GM20431 (cell line): ENCODE measurements around the gene GLIS1.

Source experiments
- in situ Hi-C: fragments of 300-500 bp; cut with MseI, MboI; formaldehyde crosslinking; loops from one replicate; pipeline ENCODE4 v1.15.0; 2020; ENCODE audit warnings: low sequenced_read_pairs; ENCODE audit not compliant: unreplicated experiment

GLIS1 gene

DNA sequence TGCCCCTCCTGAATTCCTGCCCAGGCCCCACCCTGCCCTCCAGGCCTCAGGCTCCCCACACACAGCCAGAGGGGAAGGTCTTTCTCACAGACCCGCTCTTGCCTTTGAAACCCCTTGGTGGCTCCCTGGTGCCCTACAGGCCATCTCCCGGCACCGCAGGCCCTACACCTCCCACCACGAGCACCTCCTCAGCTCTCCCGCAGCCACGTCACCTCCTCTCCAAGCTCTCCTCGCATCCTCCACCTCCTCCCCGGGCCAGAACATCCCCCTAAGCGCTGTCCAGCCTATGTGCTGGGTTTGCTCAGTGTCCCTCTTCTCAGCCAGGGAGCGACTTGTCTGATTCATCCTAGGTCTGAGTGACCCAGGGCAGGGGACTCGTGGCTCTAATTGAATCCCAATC lies 213.4 kb downstream of the GLIS1 start:
- in situ Hi-C loops, result no loop called here

DNA sequence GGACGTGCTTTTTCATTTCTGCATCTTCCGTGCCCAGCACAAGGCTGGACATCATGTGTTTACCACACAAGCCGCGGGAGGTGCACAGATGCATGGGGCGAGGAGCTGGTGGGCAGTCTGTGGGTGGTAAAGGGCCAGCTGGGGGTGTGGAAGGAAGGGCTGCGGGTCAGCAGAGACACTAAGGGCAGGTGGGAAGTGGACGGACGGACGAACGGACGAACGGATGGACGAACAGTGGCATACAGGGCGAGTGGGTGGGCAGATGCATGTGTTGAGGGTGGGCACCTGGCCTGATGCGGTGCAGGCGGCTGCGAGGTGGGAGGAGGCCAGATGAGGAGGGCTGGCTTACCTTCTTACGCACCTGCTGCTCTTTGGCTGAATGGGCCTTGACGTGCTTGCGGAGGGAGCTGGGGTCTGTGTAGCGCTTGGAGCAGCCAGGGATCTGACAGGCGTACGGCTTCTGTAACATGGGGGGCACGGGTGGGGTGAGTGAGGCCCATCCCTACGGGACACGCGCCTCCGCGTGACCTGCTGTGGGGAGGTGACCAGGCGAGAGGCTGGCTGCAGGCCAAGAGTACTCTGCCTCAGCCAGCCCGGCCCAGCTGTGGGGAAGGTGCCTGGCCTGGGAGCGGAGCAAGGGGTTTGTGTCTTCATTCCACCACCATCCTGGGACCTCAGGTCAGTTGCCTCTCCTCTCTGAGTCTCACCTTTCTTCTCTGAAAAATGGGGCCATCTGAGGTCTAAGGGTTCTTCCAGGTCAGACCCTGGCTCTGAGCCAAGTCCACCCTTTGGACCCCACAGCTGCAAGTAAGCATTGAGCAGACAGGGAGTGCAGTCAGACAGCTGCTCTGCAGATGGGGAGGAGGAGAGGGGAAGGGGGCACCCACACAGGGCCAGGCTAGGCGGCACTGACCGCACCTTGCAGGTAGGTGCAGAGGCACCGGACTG lies 214.3 kb downstream of the GLIS1 start:
- in situ Hi-C loops, result no loop called here

DNA sequence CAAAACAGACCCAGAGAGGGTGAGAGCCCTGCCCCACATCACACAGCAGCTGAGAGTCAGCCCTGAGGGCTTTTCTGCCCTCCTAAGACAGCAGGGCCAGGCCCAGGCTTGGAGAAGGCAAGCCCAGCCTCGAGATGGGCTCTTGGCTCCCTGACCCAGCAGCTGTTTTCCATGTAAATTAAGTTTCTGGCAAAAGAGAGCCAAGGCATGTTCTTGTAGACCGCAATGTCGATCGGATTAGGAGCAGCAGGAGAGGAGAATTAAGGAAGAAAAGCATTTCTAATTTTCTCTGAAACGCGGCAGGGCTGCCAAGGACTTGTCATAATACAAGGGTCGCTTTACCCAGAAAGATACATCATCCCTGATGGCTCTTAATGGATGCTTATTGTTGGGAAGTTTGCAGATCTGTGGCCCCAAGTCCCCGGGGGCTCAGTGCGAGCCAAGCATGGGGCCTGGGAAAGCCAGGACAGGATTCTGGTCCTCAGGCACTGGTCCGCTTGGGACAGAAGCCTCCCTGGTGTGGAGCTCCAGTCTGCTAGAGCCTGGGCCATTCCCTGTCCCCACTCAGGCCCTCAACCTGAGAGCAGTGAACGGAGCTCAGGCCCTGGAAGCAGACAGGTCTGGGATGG lies 216.9 kb downstream of the GLIS1 start:
- in situ Hi-C loops, result no loop called here

DNA sequence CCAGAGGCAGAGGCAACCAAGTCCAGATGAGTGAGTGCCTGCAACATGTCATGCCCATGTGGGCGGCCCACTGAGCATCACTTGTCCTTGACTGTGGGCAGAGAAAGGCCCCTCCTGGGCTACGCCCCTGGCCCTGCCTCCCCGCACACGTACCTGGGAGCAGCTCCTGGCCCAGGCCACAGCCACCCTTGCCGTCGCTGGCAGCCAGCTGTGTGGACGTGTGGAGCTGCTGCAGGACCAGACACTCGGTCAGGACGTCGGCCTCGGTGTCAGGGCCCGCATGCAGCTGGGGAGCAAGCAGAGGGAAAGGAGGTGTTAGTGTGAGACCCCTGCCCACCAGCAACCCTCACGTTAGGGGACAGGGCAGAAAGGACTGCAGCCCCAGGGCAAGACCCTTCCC lies 218.5 kb downstream of the GLIS1 start:
- in situ Hi-C loops, result no loop called here

DNA sequence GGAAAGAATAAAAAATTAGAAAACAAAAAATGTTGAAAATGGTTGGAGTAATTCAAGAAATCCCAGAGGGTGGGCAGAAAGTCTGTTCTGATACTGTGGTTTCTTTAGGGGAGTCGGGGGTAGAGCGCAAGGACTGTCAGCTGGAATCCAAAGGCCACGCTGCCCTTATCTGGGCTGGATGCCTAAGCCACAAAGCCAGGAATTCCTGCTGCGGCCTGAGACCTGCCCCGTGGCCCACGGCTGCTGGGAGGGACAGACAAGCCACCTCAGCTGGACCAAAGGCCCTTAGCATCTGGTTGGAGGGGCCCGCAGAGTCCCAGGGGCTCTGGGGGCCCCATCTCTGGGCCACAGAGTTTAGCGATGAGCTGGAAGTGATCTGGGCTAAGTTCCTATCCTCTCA lies 219.5 kb downstream of the GLIS1 start:
- in situ Hi-C loops, result no loop called here

DNA sequence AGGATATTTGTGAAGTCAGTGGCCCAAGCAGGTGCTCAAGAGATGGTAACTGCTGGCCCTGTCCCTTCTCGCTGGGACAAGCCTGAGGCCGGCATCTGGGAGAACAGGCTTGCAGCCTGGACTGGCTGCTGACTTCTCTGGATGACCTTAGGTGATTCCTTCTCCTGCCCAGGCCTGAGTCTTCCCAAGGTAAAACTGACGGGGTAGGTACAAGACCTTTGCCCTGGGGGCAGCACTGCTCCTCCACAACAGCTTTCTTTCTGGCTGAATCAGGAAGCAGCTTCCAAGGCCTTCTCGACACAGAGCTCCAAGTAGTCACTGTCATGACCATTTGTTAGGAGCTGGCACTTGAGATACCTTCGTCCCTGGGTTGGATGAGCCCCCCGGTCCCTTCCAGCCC lies 220.2 kb downstream of the GLIS1 start:
- in situ Hi-C loops, result no loop called here

DNA sequence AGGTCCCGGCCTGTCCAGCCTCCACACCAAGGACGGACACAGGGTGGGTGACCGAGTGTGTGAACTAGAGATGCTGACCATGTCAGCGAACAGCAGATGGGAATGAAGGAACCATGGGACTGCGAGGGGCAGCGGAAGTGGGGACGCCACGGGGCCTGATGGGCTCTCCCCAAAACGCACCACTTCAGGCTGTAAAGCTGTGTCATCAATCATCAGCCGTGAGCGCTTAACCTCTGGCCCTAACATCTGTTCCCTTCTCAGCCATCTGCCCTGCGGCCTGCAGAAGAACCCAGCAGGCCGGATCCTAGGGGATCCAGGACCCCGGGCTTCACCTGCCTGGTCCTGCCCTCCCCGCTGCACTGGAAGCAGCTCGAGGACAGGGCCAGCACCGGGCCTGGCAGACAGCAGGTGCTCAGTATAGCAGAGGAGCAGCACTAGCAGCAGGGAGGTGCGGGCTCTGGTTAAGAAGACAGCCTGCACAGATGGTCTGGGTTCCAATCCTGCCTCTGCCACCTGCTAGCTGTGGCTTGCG lies 221.1 kb downstream of the GLIS1 start:
- in situ Hi-C loops, result no loop called here

DNA sequence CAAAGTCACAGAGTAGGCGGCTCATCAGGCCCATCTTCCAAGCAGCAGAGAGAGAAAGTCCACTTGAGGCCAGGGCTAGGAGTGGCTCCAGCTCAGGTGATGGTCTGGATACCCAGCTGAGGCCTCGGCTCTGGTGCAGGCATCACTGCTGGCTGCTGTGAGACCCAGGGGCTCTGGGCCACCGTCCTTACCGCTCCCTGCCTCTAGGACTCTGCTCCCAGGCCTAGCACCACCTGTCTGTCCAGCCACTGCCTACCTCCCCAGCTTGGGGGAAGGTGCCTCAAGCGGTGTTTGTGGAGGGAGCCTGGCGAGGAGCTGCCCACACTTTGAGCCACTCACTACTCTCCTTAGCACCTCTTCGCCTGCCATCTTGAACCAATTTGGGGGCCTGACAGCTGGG lies 221.9 kb downstream of the GLIS1 start:
- in situ Hi-C loops, result no loop called here

DNA sequence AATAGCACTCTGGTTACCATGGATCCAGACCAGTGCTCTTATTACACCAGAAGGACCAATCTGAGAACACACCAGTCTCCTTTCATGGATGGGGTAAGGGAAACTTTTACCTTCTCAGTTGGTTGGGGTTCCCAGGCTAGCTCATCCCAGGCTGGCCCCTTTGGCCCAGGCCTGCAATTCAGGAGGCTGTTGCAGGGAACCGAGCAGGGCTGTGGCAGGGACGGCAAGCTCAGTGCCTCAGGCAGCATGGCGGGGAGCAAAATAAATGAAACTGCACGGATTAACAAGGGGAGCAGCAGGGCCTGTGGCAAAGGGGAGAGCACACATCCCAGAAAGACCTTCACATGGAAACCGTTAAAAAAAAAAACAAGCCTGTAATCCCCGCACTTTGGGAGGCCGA lies 222.8 kb downstream of the GLIS1 start:
- in situ Hi-C loops, result no loop called here

DNA sequence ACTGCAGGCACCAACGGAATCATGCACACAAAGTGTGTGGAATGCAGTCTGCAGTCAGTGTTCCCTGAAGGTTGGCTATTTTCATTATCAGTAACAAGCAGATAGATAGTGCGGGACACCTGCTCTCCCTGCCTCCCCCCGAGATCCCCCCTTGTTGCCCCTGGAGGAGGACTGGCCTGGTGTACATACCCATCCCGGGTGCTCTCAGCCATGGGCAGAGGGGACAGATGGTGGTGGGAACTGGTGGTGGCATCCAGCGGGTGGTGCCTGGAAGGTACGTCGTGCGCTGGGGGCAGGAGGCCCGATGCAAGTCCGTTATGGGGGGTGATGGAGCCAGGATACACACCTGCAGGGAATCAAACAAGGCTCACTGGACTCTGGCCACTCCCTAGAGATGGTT lies 224.5 kb downstream of the GLIS1 start:
- in situ Hi-C loops, result no loop called here

DNA sequence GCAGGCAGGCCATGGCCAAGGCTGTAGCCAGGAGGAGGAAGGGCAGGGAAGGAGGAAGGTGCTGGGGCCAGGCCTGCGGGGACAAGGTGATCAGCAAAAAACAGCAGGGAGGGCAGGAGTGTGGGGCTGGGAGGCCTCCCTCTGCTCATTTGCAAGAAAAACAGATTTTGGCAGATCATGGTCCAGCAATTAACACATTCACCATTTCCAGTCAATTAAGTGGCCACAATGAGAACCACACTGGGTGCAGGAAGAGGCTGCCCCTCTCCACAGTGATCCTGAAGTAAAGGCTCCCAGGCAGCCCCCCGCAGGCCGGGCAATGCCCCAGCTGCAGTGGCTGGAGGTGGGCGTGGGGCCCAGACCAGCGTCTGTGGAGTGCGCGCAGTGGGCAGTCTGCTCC lies 225.1 kb downstream of the GLIS1 start:
- in situ Hi-C loops, result no loop called here

DNA sequence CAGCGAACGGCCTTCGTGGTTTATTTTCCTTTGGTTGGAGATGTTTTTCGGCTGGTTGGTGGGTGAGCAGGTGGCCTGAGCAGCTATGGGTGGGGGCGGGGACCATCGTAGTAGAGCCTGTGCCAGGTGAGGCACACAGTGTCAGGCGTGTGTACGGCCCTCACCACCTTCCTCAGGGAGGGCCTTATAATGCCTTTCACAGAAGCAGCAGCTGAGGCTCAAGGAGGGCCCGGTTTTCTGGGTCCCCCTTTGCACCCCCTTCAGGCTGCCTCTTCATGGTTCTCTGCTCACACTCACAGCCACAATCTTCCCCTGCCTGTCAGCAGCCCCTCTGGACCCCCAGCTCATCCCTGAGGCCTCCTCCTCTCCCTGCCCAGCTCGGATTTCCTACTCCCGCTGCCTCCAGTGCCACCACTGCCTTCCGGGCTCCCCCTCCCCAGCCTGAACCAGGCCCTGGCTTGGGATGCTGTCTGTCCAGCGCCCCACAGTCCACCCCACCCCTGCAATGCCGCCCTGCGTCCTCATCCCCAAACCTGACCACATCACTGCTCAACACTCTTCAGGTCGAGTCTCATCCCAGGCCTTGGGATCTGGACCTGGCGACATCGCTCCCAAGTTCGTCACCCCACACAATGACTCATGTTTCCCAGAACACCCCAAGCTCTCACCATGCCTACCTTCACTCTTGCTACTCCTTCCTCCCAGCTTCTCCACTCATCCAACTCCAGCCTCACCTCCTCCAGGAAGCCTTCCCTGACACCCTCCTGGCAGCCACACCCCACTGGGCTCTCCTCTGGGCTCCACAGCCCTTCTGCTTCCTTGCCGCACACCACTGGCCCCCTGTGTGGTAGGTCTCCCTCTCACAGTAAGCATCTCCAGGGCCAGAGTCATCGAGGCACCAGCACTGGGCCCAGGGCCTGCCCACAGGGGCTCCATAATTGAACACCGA lies 225.9 kb downstream of the GLIS1 start:
- in situ Hi-C loops, result no loop called here

DNA sequence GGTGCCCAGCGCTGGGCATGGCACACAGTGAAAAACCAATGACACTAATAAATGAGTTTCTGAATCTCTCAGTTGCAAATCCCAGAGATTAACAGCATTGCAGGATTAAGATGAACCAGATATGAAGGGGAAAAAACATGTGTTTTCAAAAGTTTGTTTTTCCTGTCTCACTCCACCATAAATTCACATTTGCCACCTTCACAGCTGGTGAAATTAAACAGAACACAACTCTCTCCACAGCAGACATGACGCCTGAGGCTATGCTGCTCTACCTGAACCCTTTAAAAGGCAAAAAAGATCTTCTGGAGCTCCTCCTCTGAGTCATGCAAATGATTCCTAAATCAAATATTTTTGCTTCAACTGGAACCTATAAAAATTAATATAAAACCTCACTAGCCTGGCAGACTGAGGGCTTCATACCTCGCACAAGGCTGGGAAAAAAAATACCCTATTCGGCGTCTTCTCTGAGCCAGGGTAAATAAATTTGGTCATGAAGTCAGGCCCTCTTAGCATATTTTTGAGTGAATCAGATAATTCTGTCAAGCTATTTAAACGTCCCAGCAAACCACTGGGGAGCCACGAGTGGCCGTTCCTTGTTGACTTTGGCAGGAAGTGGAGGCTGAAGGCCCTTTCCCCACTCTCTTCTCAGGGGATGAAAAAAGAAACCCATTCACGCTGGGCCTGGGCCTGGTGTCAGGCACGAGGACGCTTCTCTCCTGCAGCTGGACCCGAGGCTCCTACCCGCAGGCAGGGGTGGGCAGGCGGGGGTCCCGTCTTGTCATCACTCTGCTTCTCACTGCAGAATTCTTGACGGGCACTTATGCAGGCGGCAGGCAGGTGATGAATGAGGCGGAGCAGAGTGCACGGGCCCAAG lies 226.8 kb downstream of the GLIS1 start:
- in situ Hi-C loops, result no loop called here

DNA sequence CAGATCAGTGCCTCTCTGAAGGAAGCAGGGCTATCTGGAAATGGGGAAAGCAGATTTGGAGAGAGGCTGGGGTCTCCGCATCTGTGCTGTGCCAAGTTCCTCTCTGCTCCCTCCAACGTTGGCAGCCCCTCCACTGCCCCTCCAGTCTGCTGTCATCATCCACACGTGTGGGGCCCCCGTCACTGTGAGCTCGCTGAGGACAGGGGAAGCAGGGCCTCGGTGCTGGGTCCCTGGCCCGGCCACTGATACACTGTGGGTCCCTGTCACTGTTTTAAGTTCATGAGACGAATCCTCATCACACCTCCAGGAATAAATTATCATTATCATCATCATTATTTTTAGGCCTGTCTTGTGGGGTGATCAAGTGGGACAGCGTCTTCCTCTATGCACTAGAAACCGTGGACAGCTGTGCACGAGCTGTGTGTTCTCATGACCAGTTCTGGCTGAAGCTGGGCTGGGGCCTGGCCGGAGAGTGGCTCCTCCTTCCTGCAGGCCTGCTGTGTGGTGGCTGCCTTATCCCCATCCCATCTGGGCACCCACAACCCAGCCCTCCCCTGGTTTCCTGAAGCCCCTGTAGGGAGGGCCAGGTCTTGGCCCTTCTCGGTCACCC lies 227.5 kb downstream of the GLIS1 start:
- in situ Hi-C loops, result no loop called here

DNA sequence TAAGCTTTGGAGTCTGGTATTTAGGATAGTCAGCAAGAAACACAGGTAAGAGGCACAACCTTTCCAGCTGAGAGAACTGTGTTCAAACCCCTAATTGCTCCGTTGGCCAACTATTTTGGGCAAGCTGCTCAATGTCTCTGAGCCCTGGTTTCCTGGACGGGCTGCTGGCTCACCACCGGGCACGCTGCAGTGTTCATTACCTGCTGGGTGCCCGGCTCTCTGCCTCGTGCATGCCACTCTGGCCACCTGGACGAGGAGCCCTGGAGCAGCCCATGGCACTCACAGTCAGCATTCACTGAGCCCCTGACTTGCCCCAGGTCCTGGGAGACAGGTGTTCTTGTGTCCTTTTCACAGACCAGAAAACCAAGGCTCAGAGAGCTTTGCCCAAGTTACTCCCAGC lies 228.7 kb downstream of the GLIS1 start:
- in situ Hi-C loops, result no loop called here

DNA sequence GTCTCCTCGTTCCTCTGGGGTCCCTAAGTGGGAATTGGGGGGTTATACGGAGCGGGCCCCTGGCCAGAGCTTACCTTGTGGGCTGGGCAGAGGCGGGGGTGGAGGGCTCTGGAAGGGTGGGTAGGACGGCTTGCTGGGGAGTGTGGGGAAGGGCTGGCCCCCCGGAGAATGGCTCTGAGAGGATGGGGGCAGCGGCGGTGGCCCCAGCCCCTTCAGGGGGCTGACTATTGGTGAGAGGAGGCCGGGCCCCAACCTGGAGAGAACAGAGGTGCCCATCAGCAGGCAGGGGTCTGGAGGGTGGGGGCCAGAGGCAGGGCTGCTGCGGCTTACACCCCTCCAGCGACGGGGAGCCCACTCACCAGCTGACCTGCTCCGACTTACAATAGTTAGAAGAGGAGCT lies 229.2 kb downstream of the GLIS1 start:
- in situ Hi-C loops, result no loop called here

DNA sequence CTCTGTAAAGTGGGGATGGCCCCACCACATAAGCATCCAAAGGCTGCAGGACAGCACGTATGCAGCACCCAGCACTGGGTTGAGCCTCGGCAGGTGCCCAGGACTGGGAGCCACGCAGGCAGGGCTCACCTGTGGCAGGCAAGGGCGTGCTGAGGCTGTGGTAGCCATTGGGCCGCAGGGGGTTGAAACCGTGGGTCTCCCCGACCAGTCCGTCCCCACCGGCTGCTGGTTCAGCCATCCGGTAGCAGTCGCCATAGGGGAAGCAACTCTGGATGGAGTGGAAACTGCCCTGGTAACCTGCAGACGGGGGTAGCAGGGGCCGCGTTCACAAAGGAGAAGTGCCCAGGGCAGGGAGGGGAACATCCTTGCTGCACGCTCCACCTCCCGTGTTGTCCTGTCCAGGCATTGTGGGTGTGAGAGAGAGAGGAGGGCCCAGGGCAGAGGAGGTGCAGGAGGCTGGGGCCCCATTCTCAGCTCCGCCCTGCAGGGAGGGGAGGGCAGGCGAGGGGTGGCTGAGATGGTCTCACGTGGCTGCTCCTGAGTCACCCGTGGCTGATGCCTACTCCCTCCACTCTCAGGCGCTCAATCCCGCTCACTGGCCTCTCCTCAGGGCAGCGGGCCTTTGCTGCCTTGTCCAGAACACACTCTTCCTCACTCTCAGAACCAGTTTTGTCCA lies 229.8 kb downstream of the GLIS1 start:
- in situ Hi-C loops, result no loop called here
